NCI-H187 treated with DMSO at 0.1 percent for 48 hours (cell line): Measurements from ENCODE around the gene DECR2.
"Not testable (repeated sequence)": the region's sequence is repeated elsewhere in the genome, so short reads cannot be mapped to it uniquely, and the experiment has no call there.

Experiments
- DNase-seq: peaks from one replicate; lab custom pipeline; 2025; lab: John Stamatoyannopoulos, UW

Gene DECR2

GRCh38 chr16:401468-402348 is at the start of gene DECR2:
DECR2 (plus strand) TSS chr16:401885; CDS start chr16:401964, 79 bp downstream.
- peak; percentile 76 for DNase-seq

GRCh38 chr16:352547-353403 is 48.9 kb upstream of the DECR2 start, which contains the start of gene AXIN1:
AXIN1 (minus strand) TSS chr16:352723; CDS start chr16:347025, 5,698 bp downstream.
- DNase-seq = peak; percentile 98

- DNase-seq = no peak
Observed at GRCh38 chr16:353404-354290, 48.0 kb upstream of the DECR2 start.

GRCh38 chr16:354291-354881 is 47.3 kb upstream of the DECR2 start:
- DNase-seq = no peak

DNA sequence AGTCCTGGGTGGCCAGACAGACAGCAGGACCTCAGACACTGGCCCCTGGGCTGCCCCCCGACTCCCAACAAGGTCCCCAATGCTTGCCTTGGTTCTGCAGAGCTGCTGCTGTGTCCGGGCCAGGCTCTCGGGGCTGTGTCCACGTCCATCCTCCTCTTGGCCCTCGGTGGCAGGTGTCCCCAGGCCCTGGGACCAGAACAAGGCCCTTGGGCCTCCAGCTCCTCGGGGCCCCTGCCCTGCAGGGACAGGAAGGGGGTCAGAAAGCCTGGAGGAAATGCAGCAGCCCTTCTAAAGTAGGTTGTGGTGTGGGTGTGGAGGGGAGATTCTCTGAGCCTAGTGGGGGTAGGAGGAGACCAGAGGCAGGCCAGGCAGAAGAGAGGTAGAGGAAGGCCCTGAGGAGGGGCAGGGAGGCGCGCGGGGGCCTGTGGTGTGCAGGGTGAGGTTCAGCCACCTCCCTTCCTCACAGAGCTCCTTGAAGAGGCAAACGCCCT is 46.7 kb upstream of the DECR2 start:
- DNase-seq = no peak

- DNase-seq = no peak
Observed at GRCh38 chr16:356741-357140, 44.9 kb upstream of the DECR2 start.

DNA sequence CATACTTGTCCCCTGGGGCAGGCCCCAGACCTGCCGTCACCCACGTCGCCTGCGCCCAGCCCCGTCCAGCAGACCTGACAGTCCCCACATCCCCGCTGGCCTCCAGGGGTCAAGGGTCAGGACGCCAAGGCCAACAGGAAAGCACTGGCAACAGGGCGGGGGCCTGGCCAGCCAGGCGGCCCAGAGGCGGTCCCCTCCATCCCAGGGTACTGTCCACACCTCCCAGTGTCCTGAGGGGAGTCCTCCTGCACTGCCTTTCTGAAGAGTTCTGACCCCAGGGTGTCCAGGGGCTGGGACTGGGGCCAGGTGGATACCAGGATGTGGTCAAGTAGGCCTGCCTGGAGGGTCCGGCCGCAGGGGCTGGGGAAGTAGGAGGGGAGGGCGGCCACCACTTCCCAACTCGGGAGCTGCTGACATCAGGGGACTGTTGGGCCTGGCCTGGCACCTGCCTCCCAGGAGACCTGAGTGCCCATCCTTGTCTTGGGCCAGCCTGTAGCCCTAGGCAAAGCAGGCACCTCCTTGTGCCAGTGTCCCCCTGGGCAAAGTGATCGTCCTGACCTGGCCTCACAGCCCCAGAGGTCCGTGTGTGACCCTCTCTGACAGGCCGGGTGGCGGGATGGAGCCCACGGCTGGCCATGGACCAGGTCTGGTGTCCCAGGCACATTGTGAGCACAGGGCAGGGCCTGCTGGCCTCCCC is 42.5 kb upstream of the DECR2 start:
- DNase-seq = no peak

DNA sequence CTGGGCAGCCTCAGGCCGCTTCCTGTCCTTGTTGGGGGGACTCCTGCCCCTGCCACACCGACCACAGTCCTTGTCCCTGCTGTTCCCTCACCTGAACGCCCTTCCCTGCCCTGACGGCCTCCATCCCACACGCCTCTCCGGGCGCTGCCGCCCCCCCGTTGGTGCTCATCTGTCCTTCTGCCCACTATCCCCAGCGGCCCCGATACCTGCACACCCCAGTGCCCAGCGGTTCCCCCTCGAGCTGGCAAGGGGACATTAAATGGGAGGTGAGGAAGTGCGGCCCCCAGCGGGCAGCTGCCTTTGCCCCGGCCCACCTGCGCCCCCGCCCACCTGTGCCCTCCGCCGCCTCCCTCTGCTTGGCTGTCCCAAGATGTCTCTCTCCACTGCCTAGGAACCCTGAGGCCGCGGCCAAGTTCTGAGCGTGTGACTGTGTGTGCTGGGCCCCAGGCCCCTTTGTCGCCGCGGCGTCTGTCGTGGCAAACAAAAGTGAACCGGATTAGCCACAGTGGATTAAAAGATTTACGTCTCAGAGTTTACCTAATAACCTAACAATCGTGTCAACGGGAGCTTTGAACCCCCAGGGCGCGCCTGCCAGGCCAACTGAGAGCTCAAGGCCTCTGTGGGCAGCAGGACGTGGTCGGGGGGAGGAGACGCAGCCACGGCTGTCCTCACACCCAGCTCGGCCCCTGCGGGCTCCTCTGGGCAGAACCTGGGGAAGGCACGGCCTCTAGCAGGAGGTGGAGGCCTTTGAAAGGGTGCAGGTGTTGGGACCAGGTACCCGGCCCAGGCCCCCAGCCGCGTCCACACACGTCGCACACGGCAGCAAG is 41.6 kb upstream of the DECR2 start:
- no peak for DNase-seq

DNA sequence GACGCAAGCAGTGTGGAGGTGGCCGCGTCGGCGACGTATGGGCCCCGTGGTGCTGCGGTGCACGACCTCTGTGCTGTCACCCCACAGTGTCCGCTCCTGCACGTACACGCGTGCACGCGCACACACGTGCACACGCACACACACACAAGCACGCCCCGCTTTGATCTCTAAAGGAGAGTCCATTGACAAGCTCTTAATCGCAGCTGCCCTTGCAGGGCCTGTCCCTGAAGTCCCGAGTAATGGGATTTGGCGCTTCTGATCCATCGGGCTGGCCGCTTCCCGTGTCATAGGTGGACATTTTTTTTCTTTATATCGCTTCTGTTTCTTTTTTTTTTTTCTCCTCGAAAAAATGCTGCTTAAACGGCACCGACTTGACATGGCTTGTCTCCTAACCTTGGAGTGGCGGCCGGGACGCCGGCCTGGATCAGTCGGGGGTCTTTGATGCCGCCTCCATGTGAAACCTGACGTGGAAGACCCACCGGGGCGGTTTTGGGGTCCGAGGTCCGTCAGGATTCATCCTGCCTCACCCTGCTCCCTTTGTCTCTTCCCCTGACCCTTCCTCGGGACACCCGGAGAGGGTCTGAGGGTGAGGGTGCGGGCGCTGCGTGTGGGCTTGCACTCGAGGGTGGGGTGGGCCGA is 40.9 kb upstream of the DECR2 start:
- DNase-seq = no peak

DNA sequence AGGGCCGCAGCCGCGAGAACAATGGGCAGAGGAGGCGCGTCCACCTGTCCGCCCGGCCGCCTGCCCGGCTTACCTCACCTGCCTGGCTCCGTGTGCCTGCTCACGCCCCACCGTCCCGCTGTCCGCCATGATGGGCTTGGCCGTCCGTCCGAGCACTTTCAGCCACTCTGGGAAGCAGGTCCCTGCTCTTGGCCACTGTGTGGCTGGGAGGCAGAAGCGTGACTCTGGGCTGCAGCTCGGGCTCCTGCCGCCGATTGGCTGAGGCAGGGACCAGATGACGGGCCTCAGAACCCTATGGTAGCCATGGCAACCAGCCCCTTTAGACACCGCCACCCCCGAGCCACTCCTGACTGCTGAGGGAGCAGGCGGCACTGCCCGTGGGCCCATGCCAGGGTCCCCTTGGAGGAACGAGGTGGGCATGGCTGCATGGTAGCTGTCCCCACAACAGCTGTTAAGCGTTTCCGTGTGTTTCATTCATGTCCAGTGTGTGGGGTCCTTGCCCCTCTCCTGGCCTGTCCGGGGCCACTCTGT is 40.3 kb upstream of the DECR2 start:
- no peak for DNase-seq

DNA sequence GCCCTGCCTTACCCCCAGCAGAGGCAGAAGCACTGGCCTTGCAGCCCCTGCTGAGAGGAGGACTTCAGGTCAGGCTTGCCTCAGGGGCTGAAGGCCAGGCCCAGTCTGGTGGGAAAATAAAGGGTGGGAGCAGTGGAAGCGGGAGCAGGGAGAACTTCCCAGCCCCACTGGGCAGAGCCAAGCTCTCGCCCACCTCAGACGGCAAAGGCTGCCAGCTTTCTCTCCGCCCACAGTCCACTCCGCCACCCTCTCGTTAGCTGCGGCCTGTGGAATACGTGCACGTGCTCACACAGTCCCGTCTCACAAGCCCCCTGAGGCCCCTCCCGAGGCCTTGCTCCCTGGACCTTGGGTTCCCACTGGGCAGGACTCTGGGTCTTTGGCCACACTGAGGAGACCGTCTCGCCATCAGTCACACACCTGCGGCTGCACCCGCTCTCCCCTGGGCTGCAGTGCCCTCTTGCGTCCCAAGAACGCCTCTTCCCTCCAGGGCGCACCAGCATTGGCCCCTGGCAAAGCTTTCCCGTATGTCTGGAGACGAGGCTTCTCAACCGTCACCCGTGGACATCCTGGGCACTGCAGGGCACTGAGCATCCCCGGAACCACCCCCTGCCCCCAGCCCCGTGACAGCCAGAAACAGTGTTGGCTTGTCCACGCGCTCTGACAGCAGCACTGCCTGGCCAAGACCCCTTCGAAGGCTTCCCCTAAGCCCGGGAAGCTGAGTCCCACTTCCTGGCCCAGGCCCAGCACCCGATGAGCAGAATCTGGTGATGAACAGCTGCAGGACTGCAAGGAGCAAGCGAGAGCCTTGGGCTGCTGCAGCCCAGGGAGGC is 39.6 kb upstream of the DECR2 start:
- peak; percentile 19 for DNase-seq

DNA sequence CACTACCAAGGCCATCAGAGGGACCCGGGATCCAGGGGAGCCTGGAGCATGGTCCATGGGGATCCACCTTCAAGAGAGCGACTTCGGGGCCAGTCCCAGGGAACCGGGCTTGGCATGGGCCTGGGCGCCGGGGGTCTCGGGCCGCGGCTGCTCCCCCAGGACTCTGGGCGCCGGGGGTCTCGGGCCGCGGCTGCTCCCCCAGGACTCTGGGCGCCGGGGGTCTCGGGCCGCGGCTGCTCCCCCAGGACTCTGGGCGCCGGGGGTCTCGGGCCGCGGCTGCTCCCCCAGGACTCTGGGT is 39.0 kb upstream of the DECR2 start:
- DNase-seq = not testable (repeated sequence)

DNA sequence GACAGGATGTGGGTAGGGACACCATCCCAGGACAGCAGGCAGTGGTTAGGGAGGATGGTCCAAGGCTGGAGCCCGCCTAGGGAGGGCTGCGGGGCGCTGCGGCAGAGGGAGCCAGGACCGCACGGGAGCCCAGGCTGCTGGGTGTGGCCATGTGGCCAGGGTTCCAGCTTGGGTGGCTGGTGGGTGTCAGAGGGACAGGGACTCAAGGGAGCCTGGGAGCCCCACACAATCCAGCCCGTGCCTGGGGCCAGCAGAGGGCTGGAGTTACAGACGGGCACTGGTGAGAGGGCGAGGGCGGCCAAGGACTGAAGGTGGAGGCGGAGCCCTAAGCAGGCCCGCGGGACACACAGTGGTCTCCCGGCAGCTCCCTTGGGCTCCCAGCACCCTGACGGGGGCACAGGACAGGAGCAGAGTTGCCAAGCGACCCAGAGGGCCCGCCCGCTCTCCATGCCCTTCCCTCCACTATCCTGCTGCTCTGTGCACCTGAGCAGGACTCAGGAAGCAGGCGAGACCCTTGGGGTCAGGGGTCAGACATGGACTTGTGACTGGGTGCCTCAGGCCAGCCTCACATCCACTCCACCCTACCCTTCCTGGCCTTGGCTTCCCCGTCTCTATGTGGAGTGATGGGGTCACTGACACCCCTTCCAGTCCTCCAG is 38.4 kb upstream of the DECR2 start:
- no peak for DNase-seq

DNA sequence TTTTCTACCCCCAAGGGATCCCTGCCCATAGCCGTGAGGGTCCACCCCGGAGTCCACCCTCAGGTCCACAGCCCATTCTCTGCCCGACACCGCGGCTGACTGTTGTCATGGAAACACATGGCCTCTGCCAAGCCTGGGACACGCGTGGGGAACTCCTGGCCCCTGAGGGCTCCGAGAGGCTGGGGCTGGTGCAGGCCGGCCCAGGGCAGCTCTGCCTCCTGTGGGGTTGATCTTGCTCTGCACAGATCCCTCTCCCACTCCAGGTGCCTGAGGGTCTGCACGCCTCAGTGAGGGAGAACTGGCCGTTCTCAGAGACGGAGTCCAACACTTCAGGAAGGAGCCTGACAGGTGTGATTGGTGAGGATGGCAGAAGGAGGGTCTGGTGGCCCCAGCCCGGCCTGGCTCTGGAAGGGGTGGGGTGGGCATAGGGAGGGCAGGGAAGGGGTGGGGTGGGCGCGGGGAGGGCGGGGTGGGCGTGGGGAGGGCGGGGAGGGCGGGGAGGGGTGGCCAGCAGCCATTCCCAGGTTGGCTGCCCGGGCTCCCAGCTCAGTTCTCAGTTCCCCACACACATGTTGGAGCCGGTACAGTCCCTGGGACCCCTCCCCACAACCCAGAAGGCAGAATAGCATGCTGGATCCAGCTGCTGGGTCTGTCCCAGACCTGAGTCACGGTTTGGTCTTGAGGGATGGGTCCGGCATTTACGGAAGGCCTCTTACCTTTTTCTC is 37.8 kb upstream of the DECR2 start:
- no peak for DNase-seq

DNA sequence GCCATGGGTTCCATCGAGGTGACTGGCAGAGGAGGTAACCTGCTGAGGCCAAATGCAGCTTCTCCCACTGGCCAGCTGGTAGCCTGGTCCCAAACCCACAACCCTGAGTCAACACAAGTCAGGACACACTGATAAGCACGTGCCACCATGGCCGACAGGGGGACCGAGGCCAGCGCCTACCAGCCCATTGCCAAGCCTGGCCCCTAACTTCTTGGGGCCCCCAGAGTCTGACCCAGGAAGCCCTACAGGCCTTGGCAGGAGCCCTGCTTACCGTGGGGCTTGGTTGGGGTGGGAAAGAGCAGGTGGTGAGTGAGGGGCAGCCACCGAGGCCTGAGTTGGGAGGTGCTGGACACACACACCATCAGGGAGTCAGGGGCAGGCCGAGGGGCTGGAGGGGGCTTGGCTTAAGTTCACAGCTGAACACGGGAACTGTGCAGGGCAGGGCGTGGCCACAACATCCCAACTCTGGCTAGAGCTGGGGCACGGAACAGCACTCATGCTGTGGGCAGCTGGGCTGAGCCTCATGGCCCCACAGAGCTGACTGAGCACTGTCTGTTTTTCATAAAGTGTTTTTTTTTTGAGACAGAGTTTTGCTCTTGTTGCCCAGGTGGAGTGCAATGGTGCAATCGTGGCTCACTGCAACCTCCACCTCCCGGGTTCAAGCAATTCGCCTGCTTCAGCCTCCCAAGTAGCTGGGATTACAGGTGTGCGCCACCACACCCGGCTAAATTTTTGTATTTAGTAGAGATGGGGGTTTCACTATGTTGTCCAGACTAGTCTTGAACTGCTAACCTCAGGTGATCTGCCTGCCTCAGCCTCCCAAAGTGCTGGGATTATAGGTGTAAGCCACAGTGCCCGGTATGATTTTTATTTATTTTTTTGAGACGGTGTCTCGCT is 36.8 kb upstream of the DECR2 start:
- DNase-seq = no peak

DNA sequence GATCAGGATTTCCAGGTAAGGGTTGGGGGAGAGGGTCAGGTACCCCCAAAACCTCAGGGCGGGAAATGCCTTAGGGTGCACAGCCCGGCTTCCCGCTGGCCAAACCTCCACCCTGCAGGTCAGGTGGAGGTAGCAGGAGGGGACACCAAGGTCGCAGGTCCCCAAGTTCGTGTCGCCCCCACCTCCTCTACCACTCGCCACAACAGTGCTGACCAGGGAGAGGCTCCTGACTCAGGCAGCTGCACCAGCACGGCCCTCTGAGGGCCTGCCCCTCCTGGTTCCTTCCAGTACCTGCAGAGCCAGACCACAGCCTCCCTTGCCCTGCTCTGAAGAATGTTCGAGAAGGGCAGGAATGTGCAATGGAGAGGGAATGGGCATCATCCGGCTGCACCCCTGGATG is 35.2 kb upstream of the DECR2 start:
- DNase-seq = no peak
